Fibroblast of lung (primary cell): Measurements from ENCODE around the gene EWSR1. TPM values are rescaled to one million over a fixed set of nuclear protein-coding genes. Genes with fewer than 3 reads are reported as not detected.
"Not testable (repeated sequence)": the region's sequence is repeated elsewhere in the genome, so short reads cannot be mapped to it uniquely, and the experiment has no call there.

Experiments
- DNase-seq, 2 donors: peaks; one replicate each; pipeline versions ENCODE4 v3.0.0 to v3.0.0-alpha.2; 2010; ENCODE audit warnings: low read depth in 2 of 2
- H2AFZ ChIP-seq: 2 replicates; pipeline ENCODE4 v1.5.1; 2012; ENCODE audit warnings: low read length, control low read depth, inconsistent platforms
- H3K27ac ChIP-seq: 2 replicates; pipeline ENCODE4 v1.5.1; 2011; ENCODE audit warnings: low read length, control low read depth; ENCODE audit not compliant: insufficient read depth
- H3K27me3 ChIP-seq: 2 replicates; pipeline ENCODE4 v1.5.1; 2011; ENCODE audit warnings: mild to moderate bottlenecking, low read length; ENCODE audit not compliant: control insufficient read depth, insufficient read depth
- H3K36me3 ChIP-seq: 2 replicates; pipeline ENCODE4 v1.5.1; 2011; ENCODE audit warnings: low read length; ENCODE audit not compliant: control insufficient read depth, insufficient read depth
- H3K4me1 ChIP-seq: 2 replicates; pipeline ENCODE4 v1.5.1; 2011; ENCODE audit warnings: low read length; ENCODE audit not compliant: control insufficient read depth, insufficient read depth; ENCODE audit errors: extremely low read depth
- H3K4me2 ChIP-seq: 2 replicates; pipeline ENCODE4 v1.5.1; 2011; ENCODE audit warnings: low read length, control low read depth; ENCODE audit not compliant: insufficient read depth; ENCODE audit errors: extremely low read depth
- H3K4me3 ChIP-seq, 4 experiments: fragments of 200-600 bp in 1 of 4; sonication (generic) in 1 of 4; replicated peaks in 1 of 4; 2 replicates each; pipeline ENCODE4 v1.5.1; 2011 to 2016; ENCODE audit warnings: low read length in 4 of 4, low read depth in 3 of 4, mild to moderate bottlenecking in 3 of 4, control low read depth in 2 of 4, inconsistent platforms in 1 of 4, mixed read lengths in 1 of 4; ENCODE audit not compliant: insufficient read depth in 1 of 4; ENCODE audit errors: control extremely low read depth in 1 of 4
- H3K79me2 ChIP-seq: 2 replicates; pipeline ENCODE4 v1.5.1; 2012; ENCODE audit warnings: mild to moderate bottlenecking, low read length, inconsistent platforms; ENCODE audit not compliant: control insufficient read depth, insufficient read depth
- H3K9ac ChIP-seq: 2 replicates; pipeline ENCODE4 v1.5.1; 2011; ENCODE audit warnings: mild to moderate bottlenecking, low read length, control low read depth; ENCODE audit not compliant: insufficient read depth
- H3K9me3 ChIP-seq: 2 replicates; pipeline ENCODE4 v1.5.1; 2012; ENCODE audit warnings: low read depth, low read length; ENCODE audit not compliant: control insufficient read depth, insufficient read depth
- H4K20me1 ChIP-seq: 2 replicates; pipeline ENCODE4 v1.5.1; 2011; ENCODE audit warnings: low read length; ENCODE audit not compliant: control insufficient read depth, insufficient read depth; ENCODE audit errors: extremely low read depth
- CTCF ChIP-seq, 2 donors: IDR thresholded peaks in 1 of 2; conservative IDR thresholded peaks in 1 of 2; 1 replicate in 1 of 2; 2 replicates in 1 of 2; pipeline ENCODE4 v1.5.1; 2011 to 2012; ENCODE audit warnings: low read length in 2 of 2, control low read depth in 1 of 2, inconsistent platforms in 1 of 2, low read depth in 1 of 2, mild to moderate bottlenecking in 1 of 2
- EZH2 ChIP-seq: IDR thresholded peaks from 2 replicates; pipeline ENCODE4 v1.5.1; 2012; ENCODE audit warnings: low read length, control low read depth, mild to moderate bottlenecking; ENCODE audit errors: missing control alignments
- polyA plus RNA-seq, 2 donors: library from polyadenylated mRNA; depleted of rRNA in 1 of 2; stranded (reverse) in 1 of 2; unstranded in 1 of 2; fragments of >200 nt; gene quantifications; 2 replicates each; pipeline ENCODE4 v1.2.1, GENCODE V29; 2011 to 2012; ENCODE audit warnings: missing spikeins in 1 of 2
- total RNA-seq: library from RNA; depleted of rRNA; stranded (reverse); fragments of >200 nt; gene quantifications from 2 replicates; pipeline ENCODE4 v1.2.1, GENCODE V29; 2014

The EWSR1 gene
- total and polyA plus RNA-seq, 2 donors (not counting 1 experiment from before 2014, with no cell fraction given) = 150 to 172 TPM

GRCh38 chr22:29231971-29232959 is 35.8 kb upstream of the EWSR1 start:
- Histone ChIP-seq H3K27me3 (no peaks in the 10 kb centered on the region), H4K20me1 (no peaks in the 10 kb centered on the region), H3K9ac (no peak overlapping the region), H3K4me3 (no peak overlapping the region), H3K27ac (no peak overlapping the region), H3K36me3 (no peaks in the 10 kb centered on the region), H2AFZ (no peak overlapping the region), H3K4me2 (no peak overlapping the region), H3K4me1 (no peaks in the 10 kb centered on the region), H3K9me3 (no peaks in the 10 kb centered on the region), H3K79me2 (no peaks in the 10 kb centered on the region)
- peak in 1 of 2 donors; percentile 21 for DNase-seq
- TF ChIP-seq EZH2 (no peak), CTCF (conservative IDR thresholded peaks at IDR 0.05 in 1 of 2, IDR thresholded peaks at IDR 0.05 in 1 of 2; ENCODE audit: low read depth in 1 of 2, low read length in 2 of 2) (no peak)

- Histone ChIP-seq H3K4me2 (no peak overlapping the region), H3K9ac (no peak overlapping the region), H3K9me3 (no peaks in the 10 kb centered on the region), H4K20me1 (no peaks in the 10 kb centered on the region), H3K4me3 (no peak overlapping the region), H3K36me3 (no peaks in the 10 kb centered on the region), H3K27me3 (no peaks in the 10 kb centered on the region), H3K4me1 (no peaks in the 10 kb centered on the region), H3K27ac (no peak overlapping the region), H2AFZ (no peak overlapping the region), H3K79me2 (no peaks in the 10 kb centered on the region)
- DNase-seq = no peak
- TF ChIP-seq CTCF (conservative IDR thresholded peaks at IDR 0.05 in 1 of 2, IDR thresholded peaks at IDR 0.05 in 1 of 2; ENCODE audit: low read depth in 1 of 2, low read length in 2 of 2) (no peak), EZH2 (no peak)
Measured at GRCh38 chr22:29233277-29233877, 34.7 kb upstream of the EWSR1 start.

GRCh38 chr22:29240481-29240880 is 27.6 kb upstream of the EWSR1 start:
- not testable (repeated sequence) for DNase-seq, H3K9ac ChIP-seq, H2AFZ ChIP-seq, H3K4me2 ChIP-seq, H3K9me3 ChIP-seq, H3K4me3 ChIP-seq, H3K27ac ChIP-seq, H3K79me2 ChIP-seq, H3K27me3 ChIP-seq, H3K4me1 ChIP-seq, H3K36me3 ChIP-seq, H4K20me1 ChIP-seq
